HL-60 (cell line): ENCODE data around the gene NAB2.

Experiments
- DNase-seq, 2 experiments: peaks; one replicate each; pipeline ENCODE4 v3.0.0-alpha.2; 2010 to 2020; ENCODE audit warnings: low read depth in 1 of 2, low spot score in 1 of 2
- H3K27ac ChIP-seq: fragments of 250-450 bp; sonication (Bioruptor Pico); replicated peaks from 2 replicates; pipeline ENCODE4 v1.5.1; 2020; ENCODE audit warnings: mild to moderate bottlenecking, moderate library complexity
- H3K27me3 ChIP-seq: fragments of 250-450 bp; sonication (Bioruptor Pico); 2 replicates; pipeline ENCODE4 v1.5.1; 2021; ENCODE audit warnings: mild to moderate bottlenecking, moderate library complexity; ENCODE audit not compliant: insufficient read depth, poor library complexity, severe bottlenecking
- H3K4me3 ChIP-seq: replicated peaks from 2 replicates; pipeline ENCODE4 v1.5.1; 2011; ENCODE audit warnings: mild to moderate bottlenecking, control low read depth, low read length; ENCODE audit not compliant: insufficient read depth
- CTCF ChIP-seq: IDR thresholded peaks from one replicate; pipeline ENCODE4 v1.5.1; 2011; ENCODE audit warnings: low read length, control low read depth, inconsistent platforms; ENCODE audit not compliant: insufficient read depth
- GABPA ChIP-seq: IDR thresholded peaks from 2 replicates; pipeline ENCODE4 v1.6.1; 2012; ENCODE audit warnings: low read depth
- POLR2AphosphoS5 ChIP-seq: IDR thresholded peaks from 2 replicates; pipeline ENCODE4 v1.6.1; 2012; ENCODE audit warnings: low read depth
- REST ChIP-seq: IDR thresholded peaks from 2 replicates; pipeline ENCODE4 v1.6.1; 2012; ENCODE audit warnings: low read depth; ENCODE audit not compliant: insufficient replicate concordance
- SPI1 ChIP-seq: IDR thresholded peaks from 2 replicates; pipeline ENCODE4 v1.6.1; 2012; ENCODE audit warnings: low read depth, mild to moderate bottlenecking, borderline replicate concordance

Gene NAB2

GRCh38 chr12:57143454-57143853 lies 54.5 kb downstream of the NAB2 start:
- Histone ChIP-seq H3K27ac (no peak overlapping the region), H3K27me3 (no peaks in the 10 kb centered on the region), H3K4me3 (no peak overlapping the region)
- no peak for DNase-seq
- no peak for TF ChIP-seq GABPA
- TF ChIP-seq REST = no peak
- no peak for TF ChIP-seq CTCF
- TF ChIP-seq SPI1 = no peak
- no peak for TF ChIP-seq POLR2AphosphoS5
